Measurements from ENCODE around the gene ZNHIT1.

Gene ZNHIT1

DNA sequence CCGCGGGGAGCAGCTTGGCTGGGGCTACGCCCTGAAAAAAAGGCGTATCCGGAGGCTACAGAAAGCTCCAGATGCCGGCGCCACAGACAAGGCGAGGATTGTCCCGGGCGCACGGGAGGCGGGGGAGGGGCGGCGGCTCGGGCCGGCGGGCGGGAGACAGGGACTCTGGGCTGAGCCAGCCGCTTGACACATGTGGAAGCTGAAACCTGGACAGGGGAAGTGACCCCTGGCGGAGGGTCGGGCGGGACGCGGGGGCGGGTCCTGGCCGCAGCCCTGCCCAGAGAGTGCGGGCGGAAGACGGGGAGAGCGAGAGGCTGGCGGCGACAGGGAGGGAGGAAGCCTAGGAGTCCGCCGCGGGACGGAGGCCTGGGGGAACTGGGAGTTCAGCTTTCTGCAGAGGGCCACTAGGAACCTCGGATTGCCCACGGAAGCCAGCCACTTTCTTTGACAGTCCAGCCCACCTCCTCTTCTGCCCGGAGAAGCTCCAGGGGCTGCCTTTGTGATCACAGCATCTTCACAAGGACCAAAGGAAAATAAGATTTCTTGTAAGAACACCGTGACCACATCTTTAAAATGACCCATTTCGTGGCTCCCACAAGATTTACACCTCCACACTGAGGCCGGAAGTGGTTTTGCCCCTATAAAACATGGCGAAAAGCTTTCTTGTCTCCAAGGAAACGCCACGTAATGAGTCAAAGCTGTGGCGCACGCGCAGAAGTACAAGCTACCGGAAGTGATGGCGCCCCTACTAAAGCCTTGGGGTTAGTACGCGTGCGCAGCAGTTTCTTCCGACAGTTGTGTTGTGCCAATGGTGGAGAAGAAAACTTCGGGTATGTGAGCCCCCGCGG lies at the start of gene ZNHIT1, which contains the start of gene PLOD3:
TSS of gene ZNHIT1 (plus strand) at position 778 of the 848 bp plus-strand sequence. CDS start at position 809, 31 bp downstream.
TSS of gene PLOD3 (minus strand) at position 194 of the 848 bp plus-strand sequence. CDS start 307 bp downstream, outside the sequence.
- peak; percentile 100 for DNase-seq (ENCODE audit: low spot score)

DNA sequence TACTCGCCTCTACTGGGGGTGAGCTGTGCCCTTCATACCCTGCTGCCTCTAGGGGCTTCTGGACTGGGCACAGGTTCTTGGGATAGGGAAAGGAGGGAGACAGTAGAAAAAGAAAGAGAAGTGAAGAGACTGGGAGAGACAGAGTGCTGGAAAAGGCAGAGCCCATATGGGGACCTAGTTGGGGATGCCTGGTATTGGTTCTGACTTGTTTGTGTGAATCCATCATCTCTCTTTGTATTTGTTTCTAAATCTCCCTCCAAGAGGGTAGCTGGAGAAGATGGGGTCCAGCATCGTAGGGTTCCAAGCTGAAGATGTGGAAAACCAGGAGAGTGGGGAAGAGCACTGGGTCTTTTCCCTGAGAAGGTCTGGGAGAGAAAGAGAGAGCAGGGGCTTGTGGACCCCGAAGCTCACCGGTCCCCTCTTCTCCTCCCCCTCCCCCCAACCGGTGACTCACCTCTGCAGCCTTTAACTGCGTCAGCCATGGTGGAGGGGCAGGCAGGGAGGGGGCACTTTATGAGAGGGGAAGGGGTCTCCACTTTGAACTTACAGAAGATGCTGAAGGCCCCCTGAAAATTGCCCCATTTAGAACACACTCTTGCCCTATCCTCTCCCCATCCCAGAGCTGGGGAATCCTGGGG lies 49.4 kb upstream of the ZNHIT1 start:
- DNase-seq (ENCODE audit: low spot score): peak; percentile 54

DNA sequence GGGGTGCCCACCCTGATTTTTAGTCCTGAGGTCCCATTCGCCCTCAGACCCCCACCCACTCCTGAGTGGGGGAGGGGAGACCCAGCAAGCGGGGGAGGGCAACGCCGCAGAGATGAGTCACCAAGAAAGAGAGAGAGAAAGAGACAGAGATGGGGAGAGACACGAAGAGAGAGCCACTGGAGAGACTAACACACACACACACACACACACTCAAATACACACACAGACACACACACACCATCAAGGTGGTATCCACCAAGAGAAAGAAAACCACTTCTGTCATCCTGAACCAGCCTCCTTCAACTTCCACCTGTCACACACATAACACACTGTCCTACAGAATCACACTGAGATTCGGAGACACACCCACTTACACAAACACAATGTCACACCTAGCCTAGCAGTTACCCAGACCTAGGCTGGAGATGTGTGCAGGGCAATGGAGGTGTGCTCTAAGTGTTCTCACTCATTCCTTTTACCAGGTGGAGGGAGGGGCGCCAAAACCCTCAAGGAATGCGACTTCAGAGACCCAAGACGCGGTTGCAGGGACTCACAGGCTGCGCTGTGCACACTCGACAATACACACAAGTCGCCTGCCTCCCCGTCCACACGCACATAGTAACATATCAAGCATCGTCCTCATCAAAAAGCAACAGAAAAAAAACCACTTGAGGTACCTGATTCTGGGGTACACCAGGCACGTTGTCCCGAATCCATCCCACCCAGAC lies 48.7 kb upstream of the ZNHIT1 start:
- DNase-seq (ENCODE audit: low spot score): peak; percentile 60

DNA sequence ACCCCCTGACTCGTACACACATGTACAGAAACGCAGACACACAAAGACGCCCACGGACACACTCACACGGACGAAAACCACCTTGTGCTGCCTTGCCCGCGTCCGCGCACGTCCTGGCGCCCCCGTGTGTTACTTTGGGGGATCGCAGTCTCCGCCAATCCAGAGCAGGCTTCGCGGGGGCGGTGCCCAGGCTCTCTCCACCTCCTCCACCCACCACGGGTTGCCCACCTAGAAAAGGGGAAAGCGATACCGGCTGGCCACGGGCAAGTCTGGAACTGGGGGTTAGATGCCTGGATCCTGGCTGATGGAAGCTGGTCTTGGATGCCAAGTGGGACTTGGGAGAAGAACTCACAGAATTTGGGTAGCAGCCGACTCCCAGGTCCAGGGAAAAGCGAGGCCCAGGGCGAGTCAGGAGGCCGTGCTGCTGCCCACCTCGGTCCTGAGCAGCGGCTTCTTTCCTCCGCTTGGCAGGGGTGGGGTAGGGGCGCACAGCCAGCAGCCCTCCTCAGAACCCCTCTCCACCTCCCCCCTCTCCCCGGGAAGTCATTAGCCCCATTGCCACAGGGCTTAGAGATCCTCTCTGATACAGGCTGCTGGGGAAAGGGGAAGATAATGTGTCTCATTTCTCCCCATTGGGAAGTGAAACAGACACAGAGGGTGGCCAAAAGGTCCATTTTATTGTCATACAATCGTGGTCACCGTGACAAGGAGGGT lies 48.0 kb upstream of the ZNHIT1 start:
- DNase-seq (ENCODE audit: low spot score): peak; percentile 78

DNA sequence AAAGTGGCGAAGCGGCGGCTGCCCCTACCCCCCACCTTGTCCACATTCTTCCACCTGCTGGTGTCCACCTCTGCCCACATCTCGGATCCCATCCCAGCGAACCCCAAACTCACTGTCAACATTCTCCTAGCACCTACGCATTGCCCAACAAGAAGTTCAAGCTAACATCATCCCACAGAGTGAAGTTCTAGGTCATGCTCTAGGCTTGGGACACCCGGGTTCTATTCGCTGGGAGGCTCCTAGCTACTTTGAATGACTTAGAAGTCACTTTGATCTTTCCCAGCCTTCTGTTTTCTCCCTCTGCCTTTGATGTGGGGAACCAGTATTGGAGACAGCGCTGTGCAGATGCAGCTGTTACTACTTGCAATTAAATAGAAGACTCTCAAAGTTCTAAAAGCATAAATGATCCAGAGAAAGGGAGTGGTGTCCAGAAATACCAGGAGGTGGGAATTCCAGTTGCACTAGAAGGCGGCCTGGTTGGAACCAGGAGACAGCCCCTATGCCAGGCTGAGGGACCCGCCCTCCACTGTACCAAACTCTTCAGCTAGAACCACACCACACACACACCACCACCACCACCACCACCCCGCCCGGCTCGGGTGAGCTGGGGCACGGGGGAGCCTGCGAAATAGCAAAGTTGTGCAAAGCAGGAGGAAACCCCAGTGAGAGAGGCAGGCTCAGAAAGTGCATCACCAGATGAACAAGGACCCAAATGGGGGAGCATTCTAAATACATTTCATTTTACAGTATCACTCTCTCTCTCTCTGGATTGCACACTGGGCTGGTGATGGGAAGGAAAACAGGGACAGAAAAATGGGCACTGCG lies 47.1 kb upstream of the ZNHIT1 start:
- peak; percentile 97 for DNase-seq (ENCODE audit: low spot score)

DNA sequence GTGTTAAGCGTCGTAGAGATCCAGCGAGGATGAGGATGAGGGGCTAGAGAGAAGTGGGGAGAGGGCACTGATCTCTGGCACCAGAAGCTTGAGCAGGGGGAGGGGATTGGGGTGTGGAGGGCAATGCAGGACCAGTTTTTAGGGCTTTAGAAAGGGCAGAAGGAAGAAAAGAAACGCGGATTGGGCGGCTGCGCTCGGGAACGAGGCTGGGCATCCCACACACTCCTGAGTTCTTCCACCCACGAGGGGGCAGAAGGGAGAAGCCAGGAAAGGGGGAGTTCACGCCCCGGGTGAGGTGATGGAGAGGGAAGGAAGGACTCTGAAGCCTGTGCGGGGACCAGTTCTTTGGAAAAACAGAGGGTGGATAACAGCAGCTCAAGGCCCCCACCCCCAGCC lies 46.5 kb upstream of the ZNHIT1 start:
- DNase-seq (ENCODE audit: low spot score): no peak

DNA sequence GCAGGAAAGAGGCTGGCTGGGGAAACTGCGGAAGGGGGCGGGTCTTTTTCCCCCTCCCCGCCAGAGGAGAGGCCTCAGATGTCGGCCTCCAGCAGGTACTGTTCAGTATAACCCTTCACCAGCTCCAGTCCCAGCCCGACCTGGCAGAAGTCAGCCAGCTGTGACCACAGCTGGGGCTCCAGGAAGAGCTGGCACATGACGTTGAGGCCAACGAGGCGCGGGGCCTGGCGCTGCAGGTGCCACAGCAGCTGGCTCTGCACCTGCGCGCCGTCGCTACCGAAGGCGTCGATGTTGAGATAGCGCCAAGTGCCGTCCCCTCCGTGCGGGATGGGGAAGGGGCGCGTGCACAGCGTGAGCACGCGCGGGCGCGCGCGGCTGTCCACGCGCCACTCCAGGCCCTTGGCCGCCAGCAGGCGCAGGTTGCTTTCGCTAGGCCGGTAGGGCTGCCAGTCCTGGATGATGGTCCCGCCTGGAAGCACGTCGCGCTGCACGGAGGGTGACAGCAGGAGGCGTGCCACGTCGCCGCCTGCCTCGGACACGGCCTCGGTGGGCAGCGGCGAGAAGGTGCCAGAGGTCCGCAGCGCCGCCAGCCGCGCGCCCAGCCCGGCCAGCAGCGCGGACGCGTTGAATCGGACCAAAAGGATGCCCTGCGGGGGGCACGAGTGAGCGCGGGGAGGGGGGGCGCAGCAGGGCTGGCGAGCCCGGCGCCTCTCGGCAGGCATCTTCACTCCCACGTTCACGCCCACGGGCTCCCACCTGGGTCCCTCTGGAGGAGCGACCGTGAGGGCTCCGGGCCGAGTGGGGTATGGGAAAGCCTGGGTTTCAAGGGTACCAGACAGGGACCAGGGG lies 45.7 kb upstream of the ZNHIT1 start:
- DNase-seq (ENCODE audit: low spot score): peak; percentile 67

DNA sequence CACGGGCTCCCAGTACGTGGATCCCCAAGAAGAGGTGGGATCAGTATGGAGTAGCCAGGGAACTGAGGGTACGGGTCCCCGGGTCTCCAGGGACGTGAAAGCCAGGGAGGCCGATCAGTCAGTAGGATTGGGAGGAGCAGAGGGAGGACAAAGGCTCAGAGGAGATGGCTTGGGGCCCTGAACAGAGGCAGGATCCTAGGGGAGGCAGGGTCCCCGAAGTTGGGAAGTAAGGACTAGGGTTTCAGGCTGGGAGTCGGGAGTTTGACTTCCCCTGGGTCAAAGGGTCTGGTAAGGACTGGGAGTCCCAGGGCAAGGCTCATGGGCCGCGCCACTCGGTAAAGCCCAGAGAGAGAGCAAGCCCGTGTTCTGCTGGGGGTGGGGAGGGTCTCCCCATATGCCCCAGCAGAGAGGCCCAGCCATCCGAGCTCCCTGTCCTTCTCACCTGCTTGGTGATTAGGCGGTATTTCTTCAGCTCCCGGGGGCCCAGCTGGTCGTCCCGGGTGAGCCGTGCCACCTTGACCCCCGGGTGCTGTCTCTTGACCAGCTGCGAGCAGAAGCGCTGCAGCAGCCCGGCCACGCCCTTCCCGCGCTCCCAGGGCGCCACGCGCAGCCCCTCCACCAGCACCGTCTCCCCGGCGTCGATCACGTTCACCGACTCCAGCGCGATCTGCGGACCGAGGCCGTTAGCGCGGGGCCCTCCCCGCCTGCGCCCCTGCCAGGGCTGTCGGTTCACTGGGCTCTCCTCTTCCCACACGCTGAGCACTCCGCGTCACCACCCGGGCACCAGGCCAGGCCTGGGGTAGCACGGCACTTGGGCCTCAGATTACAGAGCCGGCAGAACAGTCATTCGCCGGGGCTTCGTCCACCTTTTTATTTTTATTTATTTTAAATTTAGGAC lies 44.9 kb upstream of the ZNHIT1 start:
- DNase-seq (ENCODE audit: low spot score): peak; percentile 80

DNA sequence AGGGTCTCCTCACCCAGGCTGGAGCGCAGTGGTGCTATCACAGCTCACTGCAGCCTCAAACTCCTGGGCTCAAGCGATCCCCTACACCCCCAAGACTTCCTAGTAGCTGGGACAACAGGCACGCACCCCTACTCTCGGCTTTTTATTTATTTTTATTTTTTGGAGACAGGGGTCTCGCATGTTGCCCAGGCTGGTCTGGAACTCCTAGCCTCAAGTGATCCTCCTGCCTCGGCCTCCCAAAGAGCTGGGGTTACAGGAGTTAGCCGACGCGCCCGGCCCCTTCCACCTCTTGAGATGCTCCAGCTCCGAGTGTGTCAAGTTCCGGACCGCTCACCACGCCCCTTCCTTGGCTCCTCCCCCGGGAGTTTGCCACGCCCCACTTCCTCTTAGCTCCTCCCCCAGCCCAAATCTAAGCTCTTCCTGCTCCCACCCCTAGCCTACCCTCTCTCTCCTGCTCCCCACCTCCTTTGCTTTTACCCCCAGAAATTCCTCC lies 44.2 kb upstream of the ZNHIT1 start:
- DNase-seq (ENCODE audit: low spot score): peak; percentile 58

DNA sequence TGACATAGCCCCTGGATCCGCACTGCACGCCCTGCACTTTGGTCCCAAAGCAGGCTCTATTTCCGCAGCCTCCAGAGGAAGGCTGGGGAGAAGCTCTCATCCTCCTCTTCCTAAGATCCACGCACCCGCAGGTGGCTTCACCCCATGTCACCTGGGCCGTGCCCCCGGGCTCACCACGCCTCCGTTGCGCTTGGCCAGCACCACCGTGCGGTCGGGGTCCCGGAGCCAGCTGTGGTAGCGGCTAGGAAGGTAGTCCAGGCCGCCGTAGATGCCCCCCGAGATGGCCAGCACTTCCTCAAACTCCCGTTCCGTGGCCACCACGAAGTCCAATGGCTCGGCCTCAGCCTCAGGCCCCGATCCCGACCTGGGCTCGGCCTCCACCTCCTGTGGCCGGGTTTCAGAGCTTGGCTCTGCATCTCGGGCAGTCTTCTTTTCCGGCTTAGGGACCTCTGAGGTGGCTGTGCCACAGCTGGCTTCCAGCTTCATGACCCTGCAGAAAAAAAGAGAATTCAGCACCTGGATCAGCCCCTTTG lies 43.6 kb upstream of the ZNHIT1 start:
- no peak for DNase-seq (ENCODE audit: low spot score)

DNA sequence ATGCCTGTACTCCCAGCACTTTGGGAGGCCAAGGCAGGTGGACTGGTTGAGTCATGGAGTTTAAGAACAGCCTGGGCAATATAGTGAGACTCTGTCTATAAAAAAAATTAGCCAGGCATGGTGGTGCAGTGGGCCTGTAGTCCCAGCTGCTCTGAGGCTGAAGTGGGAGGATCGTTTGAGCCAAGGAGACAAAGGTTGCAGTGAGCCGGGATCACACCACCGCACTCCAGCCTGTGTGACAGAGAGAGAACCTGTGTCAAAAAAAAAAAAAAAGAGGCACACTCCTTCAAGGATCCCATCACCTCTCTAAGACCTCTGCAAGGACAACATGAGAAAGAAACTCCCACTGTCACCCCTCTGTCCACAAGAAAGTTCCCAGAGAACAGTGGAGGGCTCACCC lies 42.3 kb upstream of the ZNHIT1 start:
- DNase-seq (ENCODE audit: low spot score): no peak

DNA sequence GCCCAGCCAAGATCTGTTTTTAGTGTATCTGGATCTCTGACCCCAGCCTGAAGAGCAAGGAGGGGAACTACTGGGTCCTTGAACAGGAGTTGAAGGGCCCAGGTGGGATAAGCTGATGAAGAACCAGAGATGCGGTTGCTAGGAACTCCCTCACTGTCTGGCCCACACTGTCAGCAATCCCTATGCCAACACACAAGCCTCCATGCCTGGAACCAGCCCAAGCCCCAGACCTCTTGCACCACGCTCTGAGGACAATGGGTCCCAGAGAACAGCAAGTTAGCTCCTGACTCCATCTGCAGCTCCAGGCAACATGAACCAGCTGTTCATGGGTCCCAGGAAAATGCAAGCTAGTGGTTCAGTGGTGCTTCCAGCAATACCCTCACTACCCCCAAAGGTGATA lies 40.3 kb upstream of the ZNHIT1 start:
- no peak for DNase-seq (ENCODE audit: low spot score)

DNA sequence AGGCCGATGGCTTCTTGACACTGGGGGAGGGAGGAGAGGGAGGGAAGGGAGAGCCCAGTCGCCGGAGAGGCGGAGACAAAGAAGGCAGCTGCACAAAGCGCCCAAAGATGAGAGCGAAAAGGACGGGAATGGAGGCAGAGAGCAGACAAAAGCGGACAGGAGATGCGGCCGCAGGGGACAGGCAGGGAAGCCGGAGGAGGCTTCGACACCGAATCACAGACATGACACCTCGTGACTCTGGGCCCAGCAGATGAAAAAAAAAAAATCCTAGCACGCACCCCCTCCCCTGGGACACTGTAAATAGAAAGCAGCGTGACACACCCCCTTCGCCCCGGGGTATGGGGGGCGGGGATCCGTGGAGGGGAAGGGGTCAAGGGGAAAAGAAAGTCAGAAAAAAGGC lies 38.8 kb upstream of the ZNHIT1 start:
- DNase-seq (ENCODE audit: low spot score): no peak

DNA sequence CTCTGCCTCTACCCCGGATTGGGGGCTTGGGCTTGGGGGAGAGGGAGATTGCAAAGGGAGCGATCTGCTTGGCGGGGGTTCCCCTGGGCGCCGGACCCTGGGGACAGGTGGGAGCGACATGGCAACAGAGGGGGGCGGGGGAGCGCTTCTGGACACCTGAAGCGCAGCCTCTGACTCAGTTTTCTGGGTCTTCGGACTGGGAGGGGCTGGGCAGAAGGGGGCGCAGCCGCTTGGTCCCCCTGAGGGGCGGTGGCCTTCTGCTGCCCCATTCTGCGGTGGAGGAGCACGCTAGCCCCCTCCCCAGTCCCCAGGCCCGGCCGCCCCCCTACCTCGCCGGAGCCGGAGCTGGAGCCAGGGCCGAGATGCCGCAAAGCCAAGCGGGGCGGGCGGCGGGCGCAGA lies 38.3 kb upstream of the ZNHIT1 start:
- no peak for DNase-seq (ENCODE audit: low spot score)

DNA sequence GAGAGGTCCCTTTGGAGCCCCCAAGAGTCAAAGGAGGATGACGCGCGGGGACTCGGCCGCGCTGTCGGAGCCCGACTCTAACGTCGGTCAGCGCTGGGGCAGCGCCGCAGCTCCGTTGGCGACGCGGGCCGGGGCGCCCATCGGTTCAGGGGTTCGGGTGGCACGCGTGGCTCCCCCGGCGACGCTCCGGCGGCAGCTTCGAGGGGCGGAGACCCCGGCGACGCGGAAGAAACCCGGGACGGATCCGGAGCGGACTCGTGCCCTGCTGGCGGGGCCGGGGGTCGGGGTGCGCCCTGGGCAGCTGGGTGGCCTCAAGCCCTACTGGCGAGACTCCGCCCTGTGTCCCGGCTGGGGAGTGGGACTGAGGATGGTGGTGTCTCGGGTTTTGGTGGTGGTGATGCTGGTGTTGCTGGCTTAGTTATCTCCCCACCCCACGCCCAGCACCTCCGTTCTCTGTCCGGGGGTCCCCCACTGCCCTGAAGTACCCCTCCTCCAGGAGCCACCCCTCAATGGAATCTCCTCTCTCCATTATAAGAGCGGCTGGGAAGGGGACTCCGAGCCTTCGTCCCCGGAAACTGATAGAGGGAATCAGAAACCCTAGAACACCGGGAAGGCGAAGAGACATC lies 37.7 kb upstream of the ZNHIT1 start, which contains the start of gene NAT16:
TSS of gene NAT16 (minus strand) at position 164 of the 626 bp plus-strand sequence. CDS start 5,486 bp downstream, outside the sequence.
- DNase-seq (ENCODE audit: low spot score): no peak

DNA sequence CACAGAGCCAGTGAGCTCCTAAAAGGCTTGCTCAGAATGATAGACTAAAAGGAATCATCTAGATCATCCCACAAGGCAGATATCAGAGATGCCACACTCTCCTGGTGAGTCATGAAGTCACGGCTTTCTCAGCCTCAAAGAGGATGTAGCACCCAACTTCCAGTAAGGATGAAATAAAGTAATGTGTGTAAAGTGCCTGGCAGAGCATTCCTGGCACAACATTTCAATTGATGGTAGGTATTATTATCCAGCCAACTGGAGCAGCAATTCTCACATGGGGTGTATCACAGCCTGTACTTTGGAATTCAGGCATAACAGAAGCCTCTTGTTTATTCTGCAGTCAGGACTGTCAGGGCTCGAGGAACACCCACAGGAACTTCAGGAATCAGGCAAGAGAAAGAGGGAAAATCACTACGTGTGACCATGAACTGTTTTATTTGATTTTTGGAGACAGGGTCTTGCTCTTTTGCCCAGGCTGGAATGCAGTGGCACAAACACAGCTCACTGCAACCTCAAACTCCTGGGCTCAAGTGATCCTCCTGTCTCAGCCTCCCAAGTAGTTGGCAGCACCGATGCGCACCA lies 32.6 kb upstream of the ZNHIT1 start:
- DNase-seq (ENCODE audit: low spot score): peak; percentile 85

DNA sequence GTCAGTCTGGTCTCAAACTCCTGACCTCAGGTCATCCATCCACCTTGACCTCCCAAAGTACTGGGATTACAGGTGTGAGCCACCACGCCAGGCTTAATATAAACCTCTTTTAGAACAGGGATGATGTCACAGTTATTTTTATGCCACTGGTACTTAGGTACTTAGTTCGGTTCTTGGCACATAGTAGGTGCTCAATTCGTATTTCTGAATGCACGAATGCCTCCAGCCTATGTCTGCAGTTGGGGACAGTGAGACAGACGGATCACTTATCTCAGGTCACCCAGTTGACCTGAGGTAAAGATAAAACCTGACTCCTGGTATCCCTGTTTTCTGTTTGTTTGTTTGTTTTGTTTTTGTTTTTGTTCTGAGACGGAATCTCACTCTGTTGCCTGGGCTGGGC lies 31.8 kb upstream of the ZNHIT1 start:
- no peak for DNase-seq (ENCODE audit: low spot score)
